Measurements from ENCODE around the gene OSBPL8.
"Not testable (repeated sequence)": the region's sequence is repeated elsewhere in the genome, so short reads cannot be mapped to it uniquely, and the experiment has no call there.

The OSBPL8 gene

GRCh38 chr12:76422543-76423438, 136.8 kb downstream of the OSBPL8 start:
- DNase-seq (ENCODE audit: low read depth in 1 of 2, low spot score in 1 of 2) = no peak

- no peak for DNase-seq (ENCODE audit: low read depth in 1 of 2, low spot score in 1 of 2)
These were observed 137.4 kb downstream of the OSBPL8 start for GRCh38 chr12:76422154-76422542.

GRCh38 chr12:76421046-76421445, 138.5 kb downstream of the OSBPL8 start:
- DNase-seq (ENCODE audit: low read depth in 1 of 2, low spot score in 1 of 2) = no peak

GRCh38 chr12:76420222-76420621, 139.3 kb downstream of the OSBPL8 start:
- no peak for DNase-seq (ENCODE audit: low read depth in 1 of 2, low spot score in 1 of 2)

- no peak for DNase-seq (ENCODE audit: low read depth in 1 of 2, low spot score in 1 of 2)
These were observed 142.5 kb downstream of the OSBPL8 start for GRCh38 chr12:76417116-76417515.

GRCh38 chr12:76413121-76413520, 146.4 kb downstream of the OSBPL8 start:
- no peak for DNase-seq (ENCODE audit: low read depth in 1 of 2, low spot score in 1 of 2)

- DNase-seq (ENCODE audit: low read depth in 1 of 2, low spot score in 1 of 2) = no peak
These were observed 148.8 kb downstream of the OSBPL8 start for GRCh38 chr12:76410781-76411180.

- no peak for DNase-seq (ENCODE audit: low read depth in 1 of 2, low spot score in 1 of 2)
These were observed 149.2 kb downstream of the OSBPL8 start for GRCh38 chr12:76410371-76410770.

- no peak for DNase-seq (ENCODE audit: low read depth in 1 of 2, low spot score in 1 of 2)
These were observed 150.5 kb downstream of the OSBPL8 start for GRCh38 chr12:76409074-76409473.

- no peak for DNase-seq (ENCODE audit: low read depth in 1 of 2, low spot score in 1 of 2)
These were observed 151.9 kb downstream of the OSBPL8 start for GRCh38 chr12:76407710-76408109.

GRCh38 chr12:76402259-76402658, 157.3 kb downstream of the OSBPL8 start:
- no peak for DNase-seq (ENCODE audit: low read depth in 1 of 2, low spot score in 1 of 2)

GRCh38 chr12:76400136-76400535, 159.4 kb downstream of the OSBPL8 start:
- DNase-seq (ENCODE audit: low read depth in 1 of 2, low spot score in 1 of 2) = no peak

GRCh38 chr12:76399040-76399439, 160.5 kb downstream of the OSBPL8 start:
- DNase-seq (ENCODE audit: low read depth in 1 of 2, low spot score in 1 of 2) = no peak

GRCh38 chr12:76398106-76398505, 161.5 kb downstream of the OSBPL8 start:
- no peak for DNase-seq (ENCODE audit: low read depth in 1 of 2, low spot score in 1 of 2)

- DNase-seq (ENCODE audit: low read depth in 1 of 2, low spot score in 1 of 2) = no peak
These were observed 168.1 kb downstream of the OSBPL8 start for GRCh38 chr12:76391461-76391860.

GRCh38 chr12:76387614-76388013, 172.0 kb downstream of the OSBPL8 start:
- DNase-seq (ENCODE audit: low read depth in 1 of 2, low spot score in 1 of 2) = no peak

- DNase-seq (ENCODE audit: low read depth in 1 of 2, low spot score in 1 of 2) = no peak
These were observed 175.0 kb downstream of the OSBPL8 start for GRCh38 chr12:76384560-76384959.

GRCh38 chr12:76383988-76384387, 175.6 kb downstream of the OSBPL8 start:
- no peak for DNase-seq (ENCODE audit: low read depth in 1 of 2, low spot score in 1 of 2)

- DNase-seq (ENCODE audit: low read depth in 1 of 2, low spot score in 1 of 2) = no peak
These were observed 180.3 kb downstream of the OSBPL8 start for GRCh38 chr12:76379261-76379660.

- DNase-seq (ENCODE audit: low read depth in 1 of 2, low spot score in 1 of 2) = not testable (repeated sequence)
These were observed 182.7 kb downstream of the OSBPL8 start for GRCh38 chr12:76376876-76377275.

GRCh38 chr12:76375939-76376338, 183.6 kb downstream of the OSBPL8 start:
- DNase-seq (ENCODE audit: low read depth in 1 of 2, low spot score in 1 of 2) = no peak

- DNase-seq (ENCODE audit: low read depth in 1 of 2, low spot score in 1 of 2) = no peak
These were observed 184.1 kb downstream of the OSBPL8 start for GRCh38 chr12:76375470-76375869.
